Smooth muscle cell of the umbilical artery (primary cell): ENCODE results near the gene NRAP. TPM values are rescaled to one million over a fixed set of nuclear protein-coding genes. Genes with fewer than 3 reads are reported as not detected.

Source experiments
- total RNA-seq: library from RNA; depleted of rRNA; stranded (reverse); fragments of >200 nt; gene quantifications from 2 replicates; pipeline ENCODE4 v1.2.3, GENCODE V29; 2014

Gene NRAP
- not detected in 2 replicates for total RNA-seq

GRCh38 chr10:113663908-113664307 is at the start of gene NRAP:
NRAP (minus strand) TSS chr10:113664041; CDS start chr10:113663882, 159 bp downstream.

GRCh38 chr10:113679463-113680189 is 15.8 kb upstream of the NRAP start, which contains the start of gene CASP7:
CASP7 (plus strand) TSS chr10:113679912; CDS start chr10:113697494, 17,582 bp downstream.

GRCh38 chr10:113552701-113553100 is 111.1 kb downstream of the NRAP start, which contains the start of gene HABP2:
HABP2 (plus strand) TSS chr10:113553053; CDS start chr10:113553122, 69 bp downstream.

Other genes with a start within 250 kb of the NRAP start
- gene HABP2, start 111.0 kb downstream of the NRAP start, total RNA-seq: not detected in 2 replicates
- gene CASP7, start 15.9 kb upstream of the NRAP start, total RNA-seq: 18.4 and 22.3 TPM in 2 replicates
- not detected in 2 replicates for gene PLEKHS1, start 87.6 kb upstream of the NRAP start, total RNA-seq
- gene DCLRE1A, start 190.0 kb upstream of the NRAP start, total RNA-seq: 4.2 and 6.3 TPM in 2 replicates
- gene NHLRC2, start 190.6 kb upstream of the NRAP start, total RNA-seq: 12.8 and 17.4 TPM in 2 replicates